Liver (tissue), 9 donors: ENCODE data around the gene SREBF2. TPM values are rescaled to one million over a fixed set of nuclear protein-coding genes. Genes with fewer than 3 reads are reported as not detected.

Experiments
- DNase-seq: peaks from one replicate; pipeline ENCODE4 v3.0.0-alpha.2; 2017; ENCODE audit warnings: low spot score
- H3K27ac ChIP-seq, 2 donors: one replicate each; pipeline ENCODE4 v1.7.0; 2013; ENCODE audit warnings: inconsistent platforms in 2 of 2, low read length in 2 of 2, control low read depth in 1 of 2, low read depth in 1 of 2, mild to moderate bottlenecking in 1 of 2
- H3K27me3 ChIP-seq, 4 donors: one replicate each; pipeline versions ENCODE4 v1.6.1 to v1.7.0; 2013; ENCODE audit warnings: low read length in 3 of 4, inconsistent platforms in 1 of 4, mild to moderate bottlenecking in 1 of 4, moderate library complexity in 1 of 4; ENCODE audit not compliant: control insufficient read depth in 4 of 4, insufficient read depth in 4 of 4
- H3K36me3 ChIP-seq, 4 donors: one replicate each; pipeline versions ENCODE4 v1.6.1 to v1.7.0; 2013; ENCODE audit warnings: low read length in 3 of 4, mild to moderate bottlenecking in 3 of 4, low read depth in 1 of 4, moderate library complexity in 1 of 4; ENCODE audit not compliant: control insufficient read depth in 4 of 4, insufficient read depth in 3 of 4
- H3K4me1 ChIP-seq, 4 donors: one replicate each; pipeline versions ENCODE4 v1.6.1 to v1.7.0; 2013; ENCODE audit warnings: low read length in 3 of 4, mild to moderate bottlenecking in 3 of 4, moderate library complexity in 1 of 4; ENCODE audit not compliant: control insufficient read depth in 4 of 4, insufficient read depth in 4 of 4
- H3K4me3 ChIP-seq, 3 donors: one replicate each; pipeline versions ENCODE4 v1.6.1 to v1.7.0; 2013; ENCODE audit warnings: low read length in 3 of 3, control low read depth in 1 of 3, low read depth in 1 of 3, mild to moderate bottlenecking in 1 of 3
- H3K9ac ChIP-seq, 2 donors: one replicate each; pipeline ENCODE4 v1.7.0; 2013; ENCODE audit warnings: low read length in 2 of 2, mild to moderate bottlenecking in 2 of 2, moderate library complexity in 2 of 2, control low read depth in 1 of 2, low read depth in 1 of 2
- H3K9me3 ChIP-seq, 4 donors: one replicate each; pipeline versions ENCODE4 v1.6.1 to v1.7.0; 2013; ENCODE audit warnings: low read length in 3 of 4; ENCODE audit not compliant: control insufficient read depth in 4 of 4
- ATF3 ChIP-seq: IDR thresholded peaks from 2 replicates; pipeline ENCODE4 v1.6.1; 2016; ENCODE audit warnings: antibody characterized with exemption
- FOXA1 ChIP-seq: IDR thresholded peaks from 2 replicates; pipeline ENCODE4 v1.6.1; 2016; ENCODE audit warnings: antibody characterized with exemption
- FOXA2 ChIP-seq: IDR thresholded peaks from 2 replicates; pipeline ENCODE4 v1.6.1; 2016; ENCODE audit warnings: antibody characterized with exemption
- GABPA ChIP-seq, 2 donors: IDR thresholded peaks in 1 of 2; conservative IDR thresholded peaks in 1 of 2; 2 replicates each; pipeline ENCODE4 v1.6.1; 2016; ENCODE audit warnings: antibody characterized with exemption in 2 of 2, mild to moderate bottlenecking in 1 of 2, moderate library complexity in 1 of 2
- HNF4G ChIP-seq: IDR thresholded peaks from 2 replicates; pipeline ENCODE4 v1.6.1; 2016; ENCODE audit warnings: antibody characterized with exemption
- JUND ChIP-seq, 2 donors: IDR thresholded peaks; 2 replicates each; pipeline ENCODE4 v1.6.1; 2016; ENCODE audit warnings: antibody characterized with exemption in 2 of 2
- NR2F2 ChIP-seq: IDR thresholded peaks from 2 replicates; pipeline ENCODE4 v1.6.1; 2016; ENCODE audit warnings: antibody characterized with exemption
- REST ChIP-seq: IDR thresholded peaks from 2 replicates; pipeline ENCODE4 v1.6.1; 2016; ENCODE audit warnings: antibody characterized with exemption, mild to moderate bottlenecking
- SP1 ChIP-seq: IDR thresholded peaks from 2 replicates; pipeline ENCODE4 v1.6.1; 2018; ENCODE audit warnings: antibody characterized with exemption, mild to moderate bottlenecking
- YY1 ChIP-seq: IDR thresholded peaks from 2 replicates; pipeline ENCODE4 v1.6.1; 2016; ENCODE audit warnings: antibody characterized with exemption, mild to moderate bottlenecking
- WGBS: extraction: QIAGEN DNeasy Blood & Tissue Kit; methylation state at CpG from one replicate; pipeline ENCODE4 v1.1.7; 2013; 5-methylcytosine and 5-hydroxymethylcytosine counted together
- polyA plus RNA-seq, 2 donors: library from polyadenylated mRNA; stranded (reverse) in 1 of 2; unstranded in 1 of 2; fragments of 200-250 nt in 1 of 2; fragments of >200 nt in 1 of 2; fragmentation: Nextera tagmentation in 1 of 2; extraction: Ambion mirVana in 1 of 2; gene quantifications; one replicate each; pipeline versions ENCODE4 v1.2.1 to v1.2.3, GENCODE V29; 2013 to 2015
- total RNA-seq, 2 donors: library from RNA; depleted of rRNA; stranded (reverse); fragments of >200 nt; gene quantifications; one replicate each; pipeline ENCODE4 v1.2.3, GENCODE V29; 2014
- donor health status: healthy.
- donor health status: healthy.
- donor health status: healthy.
- donor health status: healthy.
- donor health status: healthy.

SREBF2 gene
- total and polyA plus RNA-seq, 4 donors: 18.3 to 69.6 (median 57.3) TPM

- Histone ChIP-seq H3K9me3 (no peaks in the 10 kb centered on the region), H3K9ac (no peak overlapping the region), H3K27ac (no peak overlapping the region), H3K27me3 (peaks cover 4 to 12% (median 8%) of the 10 kb centered on the region in 4 donors), H3K4me3 (no peak overlapping the region), H3K36me3 (no peaks in the 10 kb centered on the region), H3K4me1 (peaks cover 6 to 24% (median 14%) of the 10 kb centered on the region in 4 donors)
- TF ChIP-seq YY1 (no peak), HNF4G (no peak), NR2F2 (no peak), REST (no peak), FOXA1 (no peak), FOXA2 (no peak), JUND (IDR thresholded peaks at IDR 0.05) (no peak), GABPA (IDR thresholded peaks at IDR 0.05 in 1 of 2, conservative IDR thresholded peaks at IDR 0.05 in 1 of 2) (no peak), SP1 (no peak), ATF3 (no peak)
- 73% methylated on average over 9 of the region's 9 CpGs for WGBS
- DNase-seq: no peak
Observed at GRCh38 chr22:41912338-41913039, 79.6 kb downstream of the SREBF2 start.

- Histone ChIP-seq H3K9me3 (no peaks in the 10 kb centered on the region), H3K4me1 (peaks cover 6 to 24% (median 14%) of the 10 kb centered on the region in 4 donors), H3K9ac (no peak overlapping the region), H3K27me3 (peaks cover 4 to 12% (median 8%) of the 10 kb centered on the region in 4 donors), H3K4me3 (no peak overlapping the region), H3K27ac (no peak overlapping the region), H3K36me3 (no peaks in the 10 kb centered on the region)
- DNase-seq: no peak
- no peak for TF ChIP-seq YY1
- 62% methylated on average over 11 of the region's 11 CpGs for WGBS
Observed at GRCh38 chr22:41913040-41913719, 80.3 kb downstream of the SREBF2 start.

- H3K4me3 ChIP-seq: peak overlapping the region in 1 of 3 donors; percentile 42
- peaks cover 6 to 24% (median 14%) of the 10 kb centered on the region in 4 donors for H3K4me1 ChIP-seq
- peaks cover 4 to 12% (median 8%) of the 10 kb centered on the region in 4 donors for H3K27me3 ChIP-seq
- DNase-seq: no peak
- H3K36me3 ChIP-seq: no peaks in the 10 kb centered on the region
- no peak overlapping the region for H3K9ac ChIP-seq
- TF ChIP-seq YY1: no peak
- WGBS: 4% methylated on average over 79 of the region's 79 CpGs
- H3K9me3 ChIP-seq: no peaks in the 10 kb centered on the region
- no peak overlapping the region for H3K27ac ChIP-seq
Observed at GRCh38 chr22:41913842-41914534, 81.1 kb downstream of the SREBF2 start.
